HG02678 (cell line): ENCODE measurements around the gene RASA3.
A peak's percentile ranks its signal among the peaks of the same experiment; 100 is the strongest.
"Not testable (repeated sequence)": the region's sequence is repeated elsewhere in the genome, so short reads cannot be mapped to it uniquely, and the experiment has no call there.

ENCODE experiments used
- ATAC-seq: cut with Tn5 transposase; IDR thresholded peaks from one replicate; pipeline ENCODE4 v1.9.1; 2021; ENCODE audit warnings: mild to moderate bottlenecking, moderate library complexity; ENCODE audit not compliant: unreplicated experiment

The RASA3 gene, protein sequence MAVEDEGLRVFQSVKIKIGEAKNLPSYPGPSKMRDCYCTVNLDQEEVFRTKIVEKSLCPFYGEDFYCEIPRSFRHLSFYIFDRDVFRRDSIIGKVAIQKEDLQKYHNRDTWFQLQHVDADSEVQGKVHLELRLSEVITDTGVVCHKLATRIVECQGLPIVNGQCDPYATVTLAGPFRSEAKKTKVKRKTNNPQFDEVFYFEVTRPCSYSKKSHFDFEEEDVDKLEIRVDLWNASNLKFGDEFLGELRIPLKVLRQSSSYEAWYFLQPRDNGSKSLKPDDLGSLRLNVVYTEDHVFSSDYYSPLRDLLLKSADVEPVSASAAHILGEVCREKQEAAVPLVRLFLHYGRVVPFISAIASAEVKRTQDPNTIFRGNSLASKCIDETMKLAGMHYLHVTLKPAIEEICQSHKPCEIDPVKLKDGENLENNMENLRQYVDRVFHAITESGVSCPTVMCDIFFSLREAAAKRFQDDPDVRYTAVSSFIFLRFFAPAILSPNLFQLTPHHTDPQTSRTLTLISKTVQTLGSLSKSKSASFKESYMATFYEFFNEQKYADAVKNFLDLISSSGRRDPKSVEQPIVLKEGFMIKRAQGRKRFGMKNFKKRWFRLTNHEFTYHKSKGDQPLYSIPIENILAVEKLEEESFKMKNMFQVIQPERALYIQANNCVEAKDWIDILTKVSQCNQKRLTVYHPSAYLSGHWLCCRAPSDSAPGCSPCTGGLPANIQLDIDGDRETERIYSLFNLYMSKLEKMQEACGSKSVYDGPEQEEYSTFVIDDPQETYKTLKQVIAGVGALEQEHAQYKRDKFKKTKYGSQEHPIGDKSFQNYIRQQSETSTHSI

GRCh38 chr13:114132419-114133121 lies at the start of gene RASA3:
TSS of gene RASA3 (minus strand) at chr13:114132623. CDS start at chr13:114132489, 134 bp downstream.
- ATAC-seq: peak; percentile 65

DNA sequence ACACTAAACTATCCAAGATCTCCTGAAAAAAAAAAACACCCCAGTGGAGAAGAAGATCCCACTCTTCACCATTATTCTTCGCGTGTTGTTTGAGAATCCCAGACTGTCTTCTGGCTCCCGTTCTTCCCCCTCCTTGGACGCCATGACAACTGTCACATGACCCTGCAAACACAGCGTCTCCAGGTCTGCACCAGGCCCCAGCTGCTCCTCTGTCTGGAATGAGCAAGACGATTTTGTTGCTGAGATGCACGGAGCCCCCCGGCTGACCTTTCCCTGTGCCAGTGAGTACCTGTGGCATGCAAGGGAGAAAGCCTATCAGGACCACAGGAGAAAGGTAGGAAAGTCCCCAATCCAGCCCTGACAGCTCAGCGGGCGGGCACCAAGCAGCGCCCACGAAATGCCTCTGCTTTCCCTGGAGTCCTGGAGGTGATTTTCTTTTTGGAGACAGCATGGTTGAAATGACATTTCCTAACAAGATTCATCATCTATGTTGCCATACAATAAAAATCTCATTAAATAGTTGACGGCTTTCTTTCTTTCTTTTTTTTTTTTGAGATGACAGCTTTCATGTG lies 46.8 kb upstream of the RASA3 start, which contains the start of gene CFAP97D2:
Gene CFAP97D2 (plus strand): TSS at position 171 of the 572 bp plus-strand sequence. CDS start 74 bp downstream, at position 245.
- ATAC-seq: no peak

DNA sequence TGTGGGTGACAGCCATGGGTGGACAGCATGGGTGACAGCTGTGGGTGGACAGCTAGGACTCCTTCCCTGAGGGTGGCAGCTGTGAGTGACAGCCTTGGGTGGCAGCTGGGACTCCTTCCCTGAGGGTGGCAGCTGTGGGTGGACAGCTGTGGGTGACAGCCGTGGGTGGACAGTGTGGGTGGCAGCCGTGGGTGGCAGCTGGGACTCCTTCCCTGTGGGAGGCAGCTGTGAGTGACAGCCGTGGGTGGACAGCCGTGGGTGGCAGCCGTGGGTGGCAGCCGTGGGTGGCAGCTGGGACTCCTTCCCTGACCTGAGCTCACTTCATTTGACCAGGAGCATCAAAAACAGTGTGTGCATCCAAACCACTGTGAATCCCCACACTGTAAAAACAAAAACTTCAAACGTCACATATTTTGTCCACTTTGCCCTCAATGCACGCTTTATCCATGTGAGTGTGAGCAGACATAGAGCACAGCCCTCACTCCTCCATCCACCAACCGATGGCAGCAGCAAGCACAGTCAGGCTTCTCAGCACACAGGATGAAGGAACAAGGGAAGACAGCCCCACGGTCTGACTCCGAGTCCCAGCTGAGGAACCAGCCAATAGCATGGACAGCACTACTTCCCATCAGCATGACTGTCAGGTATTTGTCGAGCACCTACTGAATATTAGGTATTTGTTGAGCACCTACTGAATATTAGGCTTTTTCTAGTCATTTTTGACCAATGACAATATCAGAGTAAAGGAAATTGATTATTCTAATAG lies 45.0 kb upstream of the RASA3 start:
- no peak for ATAC-seq

DNA sequence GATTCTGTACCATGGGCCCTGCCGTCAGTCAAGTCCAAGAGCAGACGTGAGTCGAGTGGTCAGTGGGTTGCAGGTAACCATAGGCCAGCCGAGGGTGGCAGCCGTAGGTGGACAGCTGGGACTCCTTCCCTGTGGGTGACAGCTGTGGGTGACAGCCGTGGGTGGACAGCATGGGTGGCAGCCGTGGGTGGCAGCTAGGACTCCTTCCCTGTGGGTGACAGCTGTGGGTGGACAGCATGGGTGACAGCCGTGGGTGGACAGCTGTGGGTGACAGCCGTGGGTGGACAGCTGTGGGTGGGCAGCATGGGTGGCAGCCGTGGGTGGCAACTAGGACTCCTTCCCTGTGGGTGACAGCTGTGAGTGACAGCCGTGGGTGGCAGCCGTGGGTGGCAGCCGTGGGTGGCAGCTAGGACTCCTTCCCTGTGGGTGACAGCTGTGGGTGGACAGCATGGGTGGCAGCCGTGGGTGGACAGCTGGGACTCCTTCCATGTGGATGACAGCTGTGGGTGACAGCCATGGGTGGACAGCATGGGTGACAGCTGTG lies 44.0 kb upstream of the RASA3 start:
- not testable (repeated sequence) for ATAC-seq

- no peak for ATAC-seq
Observed at GRCh38 chr13:114174529-114174961, 42.1 kb upstream of the RASA3 start.

- ATAC-seq: no peak
Observed at GRCh38 chr13:114173745-114174144, 41.3 kb upstream of the RASA3 start.

- no peak for ATAC-seq
Observed at GRCh38 chr13:114173272-114173671, 40.8 kb upstream of the RASA3 start.

- no peak for ATAC-seq
Observed at GRCh38 chr13:114167885-114168284, 35.5 kb upstream of the RASA3 start.

- no peak for ATAC-seq
Observed at GRCh38 chr13:114167426-114167825, 35.0 kb upstream of the RASA3 start.

DNA sequence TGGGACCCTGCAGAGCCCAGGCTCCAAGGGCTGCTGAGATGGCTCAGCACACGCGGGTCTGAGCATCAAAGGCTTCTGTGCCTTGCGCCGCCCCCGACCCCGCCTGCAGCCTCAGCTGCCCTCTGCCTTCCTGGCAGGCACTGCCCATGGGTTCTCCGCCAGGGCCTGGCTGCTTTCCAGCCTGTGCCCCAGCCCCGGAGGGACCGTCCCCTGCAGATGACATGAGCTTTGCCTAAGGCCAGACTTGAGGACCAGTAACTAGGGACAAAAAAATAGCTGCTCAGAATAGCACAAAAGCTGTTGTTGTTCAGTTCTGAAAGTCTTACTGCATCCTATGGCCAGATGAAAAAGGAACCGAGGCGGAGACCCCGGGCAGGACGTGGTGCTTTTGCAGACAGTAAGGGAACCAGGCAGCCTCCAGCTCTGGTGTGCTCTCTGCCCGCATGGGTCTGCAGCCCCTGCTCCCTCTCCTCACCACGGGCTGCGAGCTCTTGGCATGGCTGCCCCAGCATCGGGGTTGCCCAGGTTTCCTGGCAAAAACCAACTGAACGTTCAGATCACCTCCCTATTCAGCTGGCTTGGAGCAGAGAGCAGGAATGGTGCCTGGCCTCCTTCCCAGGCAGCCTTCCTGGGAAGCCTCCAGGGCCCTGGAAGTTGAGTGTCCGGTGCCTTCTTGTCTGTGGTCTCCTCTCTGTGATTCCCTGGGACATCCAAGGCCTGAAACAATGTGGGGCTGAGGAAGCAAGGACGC lies 34.1 kb upstream of the RASA3 start:
- ATAC-seq: no peak

DNA sequence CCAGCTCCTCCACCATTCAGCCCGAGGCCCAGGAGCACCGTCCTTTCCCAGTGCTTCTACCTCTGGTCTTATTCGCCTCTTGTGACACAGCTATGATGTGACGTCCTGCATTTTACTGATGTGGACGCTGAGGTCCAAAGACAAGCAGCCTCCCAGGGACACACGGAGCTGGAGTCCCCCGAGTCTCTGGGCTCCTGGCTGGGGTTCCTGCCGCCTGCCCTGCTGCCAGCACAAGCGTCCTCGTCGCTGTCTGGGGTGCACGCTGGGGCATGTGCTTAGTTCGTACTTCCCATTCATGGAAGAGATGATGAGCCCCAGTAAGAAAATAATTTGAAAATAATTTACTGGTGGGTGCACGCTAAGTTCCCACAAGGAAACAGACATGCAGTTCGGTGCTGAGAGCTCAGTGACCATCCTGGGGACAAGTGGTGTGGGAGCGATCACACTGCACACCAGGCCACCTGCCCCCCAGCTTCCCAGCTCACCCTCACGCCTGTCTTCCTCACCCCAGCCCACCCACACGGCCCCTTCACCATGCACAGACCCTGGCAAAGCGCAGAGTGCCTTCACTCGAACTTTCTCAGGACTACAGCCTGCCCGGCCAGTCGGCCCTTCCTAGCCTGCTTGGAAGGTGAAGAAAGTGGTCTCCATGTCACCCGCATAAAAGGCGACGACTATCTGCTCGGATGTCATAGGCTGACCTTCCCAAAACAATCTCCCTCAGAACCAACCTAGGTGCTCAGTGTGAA lies 32.4 kb upstream of the RASA3 start:
- ATAC-seq: no peak

- no peak for ATAC-seq
Observed at GRCh38 chr13:114164053-114164452, 31.6 kb upstream of the RASA3 start.

DNA sequence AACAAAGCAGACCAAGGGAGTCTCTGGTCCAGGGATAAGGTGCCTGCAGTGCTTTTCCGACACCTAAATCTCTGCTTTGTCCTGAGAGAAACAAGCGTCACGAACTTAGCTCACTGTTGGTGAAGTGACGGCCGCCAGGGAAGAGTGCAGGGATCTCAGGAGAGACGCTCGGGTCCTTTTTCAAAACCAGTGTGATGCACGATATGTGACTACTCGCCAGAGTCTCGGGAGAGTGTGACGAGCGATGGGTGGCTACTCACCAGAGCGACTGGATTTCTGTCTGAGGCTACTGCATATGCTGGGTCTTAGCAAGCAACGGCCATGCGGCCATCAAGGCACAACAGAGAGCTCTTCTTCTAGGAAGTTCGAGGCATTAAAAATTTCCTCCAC lies 30.1 kb upstream of the RASA3 start:
- no peak for ATAC-seq

DNA sequence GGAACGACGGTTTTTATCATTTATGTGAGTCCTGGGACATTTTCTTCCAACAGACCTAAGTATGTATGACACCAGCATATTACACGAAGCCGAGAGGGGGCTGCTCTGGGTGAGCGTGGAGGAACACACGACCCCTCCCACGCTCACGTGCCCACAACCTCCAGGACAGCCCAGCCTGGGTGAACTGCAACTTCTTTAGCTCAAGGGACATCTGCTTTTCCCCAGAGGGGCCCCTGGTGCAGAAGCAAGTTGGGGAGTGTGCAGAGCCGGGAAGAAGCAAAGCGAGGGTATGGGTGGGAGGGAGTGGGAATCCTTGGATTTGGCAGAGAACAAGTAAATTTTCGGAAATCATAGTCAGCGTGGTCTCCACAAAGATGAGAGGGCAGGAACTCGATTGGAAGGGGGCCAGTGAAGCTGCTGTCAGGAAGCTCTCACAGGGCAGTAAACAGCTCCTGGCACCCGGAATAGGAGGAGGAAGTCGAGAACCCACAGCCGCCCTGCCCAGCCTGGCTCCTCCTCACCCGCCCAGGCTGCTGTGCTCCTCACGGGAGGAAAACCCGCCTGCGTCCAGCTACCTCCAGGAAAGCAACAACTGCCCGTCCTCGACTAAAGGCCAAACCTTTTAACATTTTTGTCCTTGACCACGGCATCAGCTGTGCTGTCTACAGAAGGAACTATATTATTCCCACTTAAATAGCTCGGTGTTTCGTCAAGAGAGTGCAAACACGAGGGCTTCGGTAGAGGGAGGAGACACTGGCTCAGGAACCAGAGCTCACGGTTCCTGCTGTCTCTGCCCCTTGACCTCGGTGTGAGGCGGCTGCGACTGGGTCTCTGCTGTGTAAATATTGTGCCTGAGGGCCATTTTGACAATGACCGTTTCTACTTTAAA lies 29.5 kb upstream of the RASA3 start:
- ATAC-seq: no peak

DNA sequence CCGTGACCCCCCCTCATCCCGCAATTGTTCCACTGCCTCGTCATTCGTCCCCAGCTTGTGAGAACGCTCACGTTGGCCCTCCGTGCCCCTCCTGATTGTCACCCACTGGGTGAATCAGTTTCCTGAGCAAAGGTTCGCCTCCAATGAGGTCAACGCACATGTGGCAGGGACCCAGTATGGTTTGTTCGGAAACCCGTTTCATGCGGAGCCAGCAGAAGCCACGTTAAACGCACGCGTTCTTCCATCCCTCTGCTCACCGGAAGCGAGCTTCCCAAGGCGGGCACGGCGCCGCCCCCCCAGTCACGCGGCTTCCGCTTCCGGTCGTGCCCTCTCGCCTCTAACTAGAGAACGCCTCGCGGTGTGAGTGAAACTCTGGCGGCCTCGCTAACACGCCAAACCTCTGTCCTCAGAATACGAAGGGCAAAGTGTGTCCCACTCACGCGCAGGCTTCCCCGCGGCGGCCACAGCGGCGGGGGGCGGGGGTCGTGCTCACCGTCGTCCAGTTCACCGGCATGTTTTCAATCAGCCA lies 28.7 kb upstream of the RASA3 start:
- ATAC-seq: no peak

- not testable (repeated sequence) for ATAC-seq
Observed at GRCh38 chr13:114158869-114159666, 26.6 kb upstream of the RASA3 start.
